22Rv1 (cell line): ENCODE measurements around the gene STRN3.

ENCODE experiments used
- H3K27ac ChIP-seq: fragments of 450-650 bp; 2 replicates; pipeline ENCODE4 v1.5.1; 2017
- CTCF ChIP-seq: fragments of 450-650 bp; IDR thresholded peaks from 2 replicates; pipeline ENCODE4 v1.5.1; 2017; ENCODE audit warnings: mild to moderate bottlenecking
- ZFX ChIP-seq: fragments of 450-650 bp; IDR thresholded peaks from 2 replicates; pipeline ENCODE4 v1.6.1; 2017; ENCODE audit warnings: antibody characterized with exemption, borderline replicate concordance

Gene STRN3

GRCh38 chr14:31024577-31025366, 1.4 kb downstream of the STRN3 start:
- H3K27ac ChIP-seq = peak overlapping the region; percentile 98

GRCh38 chr14:31024010-31024480, 2.1 kb downstream of the STRN3 start:
- no peak overlapping the region for H3K27ac ChIP-seq
- TF ChIP-seq CTCF (no peak), ZFX (no peak)

More at GRCh38 chr14:31024577-31025366, 1.4 kb downstream of the STRN3 start:
- TF ChIP-seq CTCF = no peak
- TF ChIP-seq ZFX = no peak

- no peak overlapping the region for H3K27ac ChIP-seq
- TF ChIP-seq ZFX = no peak
- no peak for TF ChIP-seq CTCF
Measured at GRCh38 chr14:31022386-31022785, 3.8 kb downstream of the STRN3 start.

- H3K27ac ChIP-seq = no peak overlapping the region
- TF ChIP-seq ZFX (no peak), CTCF (no peak)
Measured at GRCh38 chr14:31021576-31021949, 4.6 kb downstream of the STRN3 start.

- no peak overlapping the region for H3K27ac ChIP-seq
- TF ChIP-seq ZFX (no peak), CTCF (no peak)
Measured at GRCh38 chr14:31020834-31021575, 5.2 kb downstream of the STRN3 start.

GRCh38 chr14:31018057-31018645, 8.0 kb downstream of the STRN3 start:
- TF ChIP-seq CTCF = no peak
- TF ChIP-seq ZFX = no peak
- H3K27ac ChIP-seq = no peak overlapping the region
